ENCODE data around the gene METTL14. TPM values are rescaled to one million over a fixed set of nuclear protein-coding genes. Genes with fewer than 3 reads are reported as not detected.
A peak's percentile ranks its signal among the peaks of the same experiment; 100 is the strongest.
"Not testable (repeated sequence)": the region's sequence is repeated elsewhere in the genome, so short reads cannot be mapped to it uniquely, and the experiment has no call there.

The METTL14 gene
- total RNA-seq = 10 to 100 TPM; 43.6 to 44.8 TPM
- long read RNA-seq, donor 1, full-length matches to known transcripts = 4 of 6 reads
- long read RNA-seq, donor 1, partial matches to known transcripts = 1 of 6 reads
- long read RNA-seq, donor 1, other reads (novel, unspliced or antisense) = 1 of 6 reads
- long read RNA-seq, donor 2, full-length matches to known transcripts = 17 of 26 reads
- long read RNA-seq, donor 2, partial matches to known transcripts = 5 of 26 reads
- long read RNA-seq, donor 2, other reads (novel, unspliced or antisense) = 4 of 26 reads

GRCh38 chr4:118684873-118685811, at the start of gene METTL14:
TSS of gene METTL14 (plus strand) at chr4:118685392. CDS start at chr4:118685535, 143 bp downstream.
- intact Hi-C loops (cut with DNase I) = no loop called here

GRCh38 chr4:118636126-118636525, 49.1 kb upstream of the METTL14 start:
- DNase-seq (ENCODE audit: low spot score); intact Hi-C loops (cut with DNase I): not testable (repeated sequence)

More at GRCh38 chr4:118684873-118685811, at the start of gene METTL14:
- peak; percentile 98 for DNase-seq (ENCODE audit: low spot score)

GRCh38 chr4:118664665-118665064, 20.5 kb upstream of the METTL14 start:
- intact Hi-C loops (cut with DNase I); DNase-seq (ENCODE audit: low spot score): not testable (repeated sequence)

GRCh38 chr4:118669220-118669619, 16.0 kb upstream of the METTL14 start:
- intact Hi-C loops (cut with DNase I); DNase-seq (ENCODE audit: low spot score): not testable (repeated sequence)

- DNase-seq (ENCODE audit: low spot score); intact Hi-C loops (cut with DNase I): not testable (repeated sequence)
Observed at GRCh38 chr4:118670968-118671367, 14.2 kb upstream of the METTL14 start.

GRCh38 chr4:118676128-118676527, 9.1 kb upstream of the METTL14 start:
- intact Hi-C loops (cut with DNase I) = no loop called here
- no peak for DNase-seq (ENCODE audit: low spot score)

- no peak for DNase-seq (ENCODE audit: low spot score)
- intact Hi-C loops (cut with DNase I) = no loop called here
Observed at GRCh38 chr4:118680808-118681207, 4.4 kb upstream of the METTL14 start.

GRCh38 chr4:118682928-118683327, 2.3 kb upstream of the METTL14 start:
- no peak for DNase-seq (ENCODE audit: low spot score)
- intact Hi-C loops (cut with DNase I) = no loop called here

- intact Hi-C loops (cut with DNase I) = no loop called here
- no peak for DNase-seq (ENCODE audit: low spot score)
Observed at GRCh38 chr4:118683513-118683912, 1.7 kb upstream of the METTL14 start.

- intact Hi-C loops (cut with DNase I) = no loop called here
- no peak for DNase-seq (ENCODE audit: low spot score)
Observed at GRCh38 chr4:118703118-118703517, 17.9 kb downstream of the METTL14 start.

GRCh38 chr4:118711052-118711451, 25.9 kb downstream of the METTL14 start:
- intact Hi-C loops (cut with DNase I) = no loop called here
- no peak for DNase-seq (ENCODE audit: low spot score)

GRCh38 chr4:118712872-118713271, 27.7 kb downstream of the METTL14 start:
- no peak for DNase-seq (ENCODE audit: low spot score)
- intact Hi-C loops (cut with DNase I) = no loop called here

GRCh38 chr4:118714682-118715081, 29.5 kb downstream of the METTL14 start:
- DNase-seq (ENCODE audit: low spot score) = no peak
- intact Hi-C loops (cut with DNase I) = no loop called here

- intact Hi-C loops (cut with DNase I) = no loop called here
- no peak for DNase-seq (ENCODE audit: low spot score)
Observed at GRCh38 chr4:118716304-118716703, 31.1 kb downstream of the METTL14 start.

GRCh38 chr4:118718511-118719170, 33.4 kb downstream of the METTL14 start:
- intact Hi-C loops (cut with DNase I) = no loop called here
- no peak for DNase-seq (ENCODE audit: low spot score)

- intact Hi-C loops (cut with DNase I) = no loop called here
Observed at GRCh38 chr4:118721752-118722151, 36.6 kb downstream of the METTL14 start.

GRCh38 chr4:118723369-118723768, 38.2 kb downstream of the METTL14 start:
- DNase-seq (ENCODE audit: low spot score) = no peak
- intact Hi-C loops (cut with DNase I) = no loop called here

More at GRCh38 chr4:118721752-118722151, 36.6 kb downstream of the METTL14 start:
- no peak for DNase-seq (ENCODE audit: low spot score)

- intact Hi-C loops (cut with DNase I) = no loop called here
- DNase-seq (ENCODE audit: low spot score) = no peak
Observed at GRCh38 chr4:118727360-118727759, 42.2 kb downstream of the METTL14 start.

- intact Hi-C loops (cut with DNase I) = no loop called here
- no peak for DNase-seq (ENCODE audit: low spot score)
Observed at GRCh38 chr4:118729287-118730286, 44.4 kb downstream of the METTL14 start.

All from posterior vena cava (tissue), 2 donors.